ENCODE measurements around the gene MSX1. TPM values are rescaled to one million over a fixed set of nuclear protein-coding genes. Genes with fewer than 3 reads are reported as not detected.
A peak's percentile ranks its signal among the peaks of the same experiment; 100 is the strongest.

MSX1 gene
- total RNA-seq: 10 to 100 TPM in 1 of 2 donors, 1 to 10 TPM in 1; 4.5 to 14.5 TPM
- 1 to 10 TPM; 3.8 to 4.8 TPM for polyA plus RNA-seq
- long read RNA-seq, donor 1, partial matches to known transcripts: 0 of 4 reads
- long read RNA-seq, donor 1, other reads (novel, unspliced or antisense): 2 of 4 reads
- long read RNA-seq, donor 2, transcript MSX1-201 (2 exons, 1,939 nt): major isoform, 9 of 21 reads
- long read RNA-seq, donor 2, partial matches to known transcripts: 0 of 21 reads
- long read RNA-seq, donor 2, other reads (novel, unspliced or antisense): 12 of 21 reads

DNA sequence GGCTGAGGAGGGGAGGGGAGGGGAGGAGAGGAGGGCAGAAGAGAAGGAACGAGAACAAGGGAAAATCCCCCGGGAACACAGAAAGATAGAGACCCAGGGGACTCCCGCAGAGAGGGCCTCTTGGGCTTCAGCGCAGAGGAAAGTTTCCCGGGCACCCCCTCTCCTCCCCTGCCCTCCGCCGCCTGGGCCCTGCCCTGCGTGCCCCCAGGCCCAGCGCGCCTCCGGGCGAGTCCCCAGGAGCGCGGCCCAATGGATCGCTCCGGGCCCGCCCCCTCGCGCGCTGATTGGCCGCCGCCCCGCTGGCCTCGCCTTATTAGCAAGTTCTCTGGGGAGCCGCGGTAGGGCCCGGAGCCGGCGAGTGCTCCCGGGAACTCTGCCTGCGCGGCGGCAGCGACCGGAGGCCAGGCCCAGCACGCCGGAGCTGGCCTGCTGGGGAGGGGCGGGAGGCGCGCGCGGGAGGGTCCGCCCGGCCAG is at the start of gene MSX1:
MSX1 (plus strand) TSS at position 341 of the 474 bp plus-strand sequence. CDS start 235 bp downstream, outside the sequence.
- no peaks in the 10 kb centered on the region for H3K27me3 ChIP-seq (ENCODE audit: control insufficient read depth in 1 of 2, insufficient read depth in 2 of 2, low read length in 1 of 2)
- ATAC-seq (ENCODE audit: low FRiP score): peak; percentile 91
- H3K4me3 ChIP-seq (ENCODE audit: low read length in 2 of 2): peak within 1 kb of the TSS; percentile 65 to 91
- H3K27ac ChIP-seq (ENCODE audit: low read depth in 1 of 2, low read length in 2 of 2): peak within 1 kb of the TSS in 1 of 2 donors; percentile 13
- H3K4me1 ChIP-seq (ENCODE audit: control insufficient read depth in 1 of 2, insufficient read depth in 2 of 2, low read length in 2 of 2): no peaks in the 10 kb centered on the region
- H3K9me3 ChIP-seq (ENCODE audit: control insufficient read depth, low read length): no peaks in the 10 kb centered on the region
- intact Hi-C loops (cut with DNase I): loop anchor here in 1 of 2 donors (5.0 kb wide), 1 partner anchor 133 kb away; no protein-coding TSS in a partner anchor
- WGBS, 2 donors: 0 to 1% methylated on average over 26 to 44 of the region's 44 CpGs
- DNase-seq: peak; percentile 90 to 95
- H3K36me3 ChIP-seq (ENCODE audit: control insufficient read depth in 1 of 2, insufficient read depth in 2 of 2, low read length in 1 of 2): no peaks in the 10 kb centered on the region

GRCh38 chr4:4810092-4810774 is 49.2 kb upstream of the MSX1 start:
- no peak overlapping the region for H3K27ac ChIP-seq (ENCODE audit: low read depth in 1 of 2, low read length in 2 of 2)
- no peaks in the 10 kb centered on the region for H3K4me1 ChIP-seq (ENCODE audit: control insufficient read depth in 1 of 2, insufficient read depth in 2 of 2, low read length in 2 of 2)
- no peak overlapping the region for H3K4me3 ChIP-seq (ENCODE audit: low read length in 2 of 2)
- ATAC-seq (ENCODE audit: low FRiP score) (no peak), DNase-seq (no peak)
- no peaks in the 10 kb centered on the region for H3K36me3 ChIP-seq (ENCODE audit: control insufficient read depth in 1 of 2, insufficient read depth in 2 of 2, low read length in 1 of 2)
- 69 to 71% methylated on average over 8 of the region's 8 CpGs for WGBS, 2 donors
- H3K9me3 ChIP-seq (ENCODE audit: control insufficient read depth, low read length): no peaks in the 10 kb centered on the region
- H3K27me3 ChIP-seq (ENCODE audit: control insufficient read depth in 1 of 2, insufficient read depth in 2 of 2, low read length in 1 of 2): no peaks in the 10 kb centered on the region
- intact Hi-C loops (cut with DNase I): no loop called here

DNA sequence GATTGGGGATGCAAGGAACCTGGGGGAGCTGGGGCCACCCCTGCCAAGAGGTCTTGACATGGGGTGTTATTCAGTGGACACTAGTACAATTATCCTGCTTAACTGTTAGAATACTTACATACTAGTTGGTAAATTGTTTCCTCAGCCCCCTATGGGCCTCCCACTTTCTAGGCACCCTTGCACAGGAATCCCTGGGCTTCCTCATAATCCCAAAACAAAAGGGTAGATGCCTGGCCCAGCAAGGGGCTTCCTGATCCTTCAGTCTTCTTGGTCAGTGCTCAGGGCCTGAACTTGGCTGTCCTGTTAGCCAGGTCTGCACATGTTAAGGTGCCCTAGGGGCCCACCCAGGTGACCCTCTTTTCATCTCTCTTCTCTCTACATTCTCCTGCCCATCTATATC is 48.7 kb upstream of the MSX1 start:
- Histone ChIP-seq H3K36me3 (ENCODE audit: control insufficient read depth in 1 of 2, insufficient read depth in 2 of 2, low read length in 1 of 2) (no peaks in the 10 kb centered on the region), H3K27ac (ENCODE audit: low read depth in 1 of 2, low read length in 2 of 2) (no peak overlapping the region), H3K4me1 (ENCODE audit: control insufficient read depth in 1 of 2, insufficient read depth in 2 of 2, low read length in 2 of 2) (no peaks in the 10 kb centered on the region), H3K27me3 (ENCODE audit: control insufficient read depth in 1 of 2, insufficient read depth in 2 of 2, low read length in 1 of 2) (no peaks in the 10 kb centered on the region), H3K4me3 (ENCODE audit: low read length in 2 of 2) (no peak overlapping the region), H3K9me3 (ENCODE audit: control insufficient read depth, low read length) (no peaks in the 10 kb centered on the region)
- ATAC-seq (ENCODE audit: low FRiP score): no peak
- intact Hi-C loops (cut with DNase I): no loop called here
- no peak for DNase-seq

- Histone ChIP-seq H3K4me3 (ENCODE audit: low read length in 2 of 2) (no peak overlapping the region), H3K27me3 (ENCODE audit: control insufficient read depth in 1 of 2, insufficient read depth in 2 of 2, low read length in 1 of 2) (no peaks in the 10 kb centered on the region), H3K4me1 (ENCODE audit: control insufficient read depth in 1 of 2, insufficient read depth in 2 of 2, low read length in 2 of 2) (no peaks in the 10 kb centered on the region), H3K36me3 (ENCODE audit: control insufficient read depth in 1 of 2, insufficient read depth in 2 of 2, low read length in 1 of 2) (no peaks in the 10 kb centered on the region), H3K9me3 (ENCODE audit: control insufficient read depth, low read length) (no peaks in the 10 kb centered on the region), H3K27ac (ENCODE audit: low read depth in 1 of 2, low read length in 2 of 2) (no peak overlapping the region)
- 81 to 83% methylated on average over 4 of the region's 4 CpGs for WGBS, 2 donors
- no peak for ATAC-seq (ENCODE audit: low FRiP score)
- intact Hi-C loops (cut with DNase I): no loop called here
- no peak for DNase-seq
Observed at GRCh38 chr4:4812145-4812794, 47.2 kb upstream of the MSX1 start.

GRCh38 chr4:4818415-4819212 is 40.9 kb upstream of the MSX1 start:
- no peaks in the 10 kb centered on the region for H3K4me1 ChIP-seq (ENCODE audit: control insufficient read depth in 1 of 2, insufficient read depth in 2 of 2, low read length in 2 of 2)
- no peaks in the 10 kb centered on the region for H3K27me3 ChIP-seq (ENCODE audit: control insufficient read depth in 1 of 2, insufficient read depth in 2 of 2, low read length in 1 of 2)
- intact Hi-C loops (cut with DNase I): no loop called here
- H3K9me3 ChIP-seq (ENCODE audit: control insufficient read depth, low read length): peaks cover 1% of the 10 kb centered on the region
- 50% methylated on average over 17 of the region's 17 CpGs for whole genome bisulfite sequencing, 2 donors
- H3K27ac ChIP-seq (ENCODE audit: low read depth in 1 of 2, low read length in 2 of 2): no peak overlapping the region
- ATAC-seq (ENCODE audit: low FRiP score) (no peak), DNase-seq (no peak)
- no peaks in the 10 kb centered on the region for H3K36me3 ChIP-seq (ENCODE audit: control insufficient read depth in 1 of 2, insufficient read depth in 2 of 2, low read length in 1 of 2)
- H3K4me3 ChIP-seq (ENCODE audit: low read length in 2 of 2): no peak overlapping the region

GRCh38 chr4:4819213-4819606 is 40.3 kb upstream of the MSX1 start:
- ATAC-seq (ENCODE audit: low FRiP score): no peak

GRCh38 chr4:4820261-4820660 is 39.2 kb upstream of the MSX1 start:
- H3K27ac ChIP-seq (ENCODE audit: low read depth in 1 of 2, low read length in 2 of 2): no peak overlapping the region
- H3K4me3 ChIP-seq (ENCODE audit: low read length in 2 of 2): no peak overlapping the region
- ATAC-seq (ENCODE audit: low FRiP score) (no peak), DNase-seq (no peak)
- H3K9me3 ChIP-seq (ENCODE audit: control insufficient read depth, low read length): peaks cover 1% of the 10 kb centered on the region
- H3K4me1 ChIP-seq (ENCODE audit: control insufficient read depth in 1 of 2, insufficient read depth in 2 of 2, low read length in 2 of 2): no peaks in the 10 kb centered on the region
- 79 to 89% methylated on average over 14 of the region's 14 CpGs for WGBS, 2 donors
- H3K36me3 ChIP-seq (ENCODE audit: control insufficient read depth in 1 of 2, insufficient read depth in 2 of 2, low read length in 1 of 2): no peaks in the 10 kb centered on the region
- H3K27me3 ChIP-seq (ENCODE audit: control insufficient read depth in 1 of 2, insufficient read depth in 2 of 2, low read length in 1 of 2): no peaks in the 10 kb centered on the region
- intact Hi-C loops (cut with DNase I): no loop called here

More at GRCh38 chr4:4819213-4819606, 40.3 kb upstream of the MSX1 start:
- Histone ChIP-seq H3K4me1 (ENCODE audit: control insufficient read depth in 1 of 2, insufficient read depth in 2 of 2, low read length in 2 of 2) (no peaks in the 10 kb centered on the region), H3K36me3 (ENCODE audit: control insufficient read depth in 1 of 2, insufficient read depth in 2 of 2, low read length in 1 of 2) (no peaks in the 10 kb centered on the region), H3K27ac (ENCODE audit: low read depth in 1 of 2, low read length in 2 of 2) (no peak overlapping the region), H3K27me3 (ENCODE audit: control insufficient read depth in 1 of 2, insufficient read depth in 2 of 2, low read length in 1 of 2) (no peaks in the 10 kb centered on the region), H3K4me3 (ENCODE audit: low read length in 2 of 2) (no peak overlapping the region), H3K9me3 (ENCODE audit: control insufficient read depth, low read length) (peaks cover 1% of the 10 kb centered on the region)
- intact Hi-C loops (cut with DNase I): no loop called here
- WGBS, 2 donors: 73 to 76% methylated on average over 5 of the region's 5 CpGs
- DNase-seq: no peak

- Histone ChIP-seq H3K9me3 (ENCODE audit: control insufficient read depth, low read length) (peaks cover 1% of the 10 kb centered on the region), H3K4me3 (ENCODE audit: low read length in 2 of 2) (no peak overlapping the region), H3K27ac (ENCODE audit: low read depth in 1 of 2, low read length in 2 of 2) (no peak overlapping the region), H3K36me3 (ENCODE audit: control insufficient read depth in 1 of 2, insufficient read depth in 2 of 2, low read length in 1 of 2) (no peaks in the 10 kb centered on the region), H3K27me3 (ENCODE audit: control insufficient read depth in 1 of 2, insufficient read depth in 2 of 2, low read length in 1 of 2) (no peaks in the 10 kb centered on the region), H3K4me1 (ENCODE audit: control insufficient read depth in 1 of 2, insufficient read depth in 2 of 2, low read length in 2 of 2) (no peaks in the 10 kb centered on the region)
- DNase-seq (no peak), ATAC-seq (ENCODE audit: low FRiP score) (no peak)
- WGBS, 2 donors: 79 to 84% methylated on average over 3 of the region's 3 CpGs
- intact Hi-C loops (cut with DNase I): no loop called here
Observed at GRCh38 chr4:4820739-4821138, 38.7 kb upstream of the MSX1 start.
